Heart left ventricle (tissue), 13 donors: ENCODE measurements around the gene CSNK1D.

Experiments
- CTCF ChIP-seq, 12 donors: fragments of 200-600 bp; sonication (generic) in 4 of 12; IDR thresholded peaks; one replicate each; pipeline versions ENCODE4 v1.5.0 to v1.8.0; 2018 to 2022; ENCODE audit warnings: antibody characterized with exemption in 12 of 12, mild to moderate bottlenecking in 5 of 12
- POLR2A ChIP-seq, 2 donors: fragments of 450-650 bp; IDR thresholded peaks; one replicate each; pipeline ENCODE4 v1.6.1; 2017; ENCODE audit warnings: antibody characterized with exemption in 2 of 2, mild to moderate bottlenecking in 2 of 2, moderate library complexity in 2 of 2
- donor health status: ischemic (EF 13 %, LVEDD 7.1; RV severe dilation, severe dysfunction).
- donor health status: DM: no; HTN: yes; CAD: no.
- donor health status: DM: no; HTN: no; CAD: no.
- donor health status: ischemic (EF 25% LVEDD 6.9; RV normal size, moderate dysfunction).
- donor health status: ischemic (EF 25% LVEDD 5.7; RV mildly dilated, moderate dysfunction).
- donor health status: ischemic (EF 35%, LVEDD 5.7; RV mildly dilated, moderate dysfunction).
- donor health status: nonischemic (EF 11% LVEDD 7.7; RV severe dilation, severe dysfunction).
- donor health status: DM: yes; HTN: yes; CAD: no.
- donor health status: PGD.
- donor health status: ischemic (EF 29% LVEDD 5.4; RV normal size, mild dysfunction).
- donor health status: nonischemic (EF 23%, LVEDD 6.1; RV moderate dilation, normal function).

- TF ChIP-seq CTCF (IDR thresholded peaks at IDR 0.05) (no peak), POLR2A (IDR thresholded peaks at IDR 0.05) (no peak)
Measured at GRCh38 chr17:82234211-82235055, 39.1 kb downstream of the CSNK1D start.
